22Rv1 (cell line): Measurements from ENCODE around the gene DYNC1LI1.

ENCODE experiments used
- CTCF ChIP-seq: fragments of 450-650 bp; IDR thresholded peaks from 2 replicates; pipeline ENCODE4 v1.5.1; 2017; ENCODE audit warnings: mild to moderate bottlenecking
- ZFX ChIP-seq: fragments of 450-650 bp; IDR thresholded peaks from 2 replicates; pipeline ENCODE4 v1.6.1; 2017; ENCODE audit warnings: antibody characterized with exemption, borderline replicate concordance

DNA sequence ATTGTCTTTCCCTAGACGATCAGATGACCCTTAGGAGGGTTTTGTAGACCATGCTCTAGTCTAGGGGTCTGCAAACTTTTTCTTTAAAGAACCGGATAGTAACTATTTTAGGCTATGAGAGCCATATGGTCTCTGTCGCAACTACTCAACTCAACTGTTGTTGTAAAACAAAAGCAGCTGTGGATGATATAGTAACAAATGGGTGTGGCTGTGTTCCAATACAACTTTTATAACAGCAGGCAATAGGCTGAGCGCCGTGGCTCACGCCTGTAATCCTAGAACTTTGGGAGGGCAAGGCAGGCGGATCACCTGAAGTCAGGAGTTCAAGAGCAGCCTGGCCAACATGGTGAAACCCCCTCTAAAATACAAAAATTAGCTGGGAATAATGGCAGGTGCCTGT lies 61.9 kb downstream of the DYNC1LI1 start:
- no peak for TF ChIP-seq CTCF
- no peak for TF ChIP-seq ZFX
